DND-41 (cell line): ENCODE results near the gene TECPR2.

Source experiments
- CTCF ChIP-seq: IDR thresholded peaks from 2 replicates; pipeline ENCODE4 v1.5.1; 2012; ENCODE audit warnings: borderline replicate concordance, low read length, moderate library complexity, mild to moderate bottlenecking; ENCODE audit not compliant: poor library complexity, severe bottlenecking; ENCODE audit errors: extremely low read depth
- EZH2 ChIP-seq: IDR thresholded peaks from 3 replicates; pipeline ENCODE4 v1.6.1; 2012; ENCODE audit warnings: borderline replicate concordance, low read depth, mild to moderate bottlenecking, moderate library complexity, low read length, inconsistent platforms; ENCODE audit not compliant: severe bottlenecking

- TF ChIP-seq CTCF (peak; percentile 100), EZH2 (no peak)
These were observed 161.9 kb downstream of the TECPR2 start for GRCh38 chr14:102524451-102525218.
